Measurements from ENCODE around the gene CLN5.

Gene CLN5

GRCh38 chr13:76992548-76993001 lies 694 bp downstream of the CLN5 start:
- DNase-seq (ENCODE audit: low read depth): no peak
- peak overlapping the region; percentile 92 for H3K4me3 ChIP-seq (ENCODE audit: low read length)
- TF ChIP-seq CTCF (conservative IDR thresholded peaks at IDR 0.05; ENCODE audit: low read depth, low read length): no peak

- no peak for TF ChIP-seq CTCF (conservative IDR thresholded peaks at IDR 0.05; ENCODE audit: low read depth, low read length)
- no peak for DNase-seq (ENCODE audit: low read depth)
- peak overlapping the region; percentile 92 for H3K4me3 ChIP-seq (ENCODE audit: low read length)
These were observed 1.1 kb downstream of the CLN5 start for GRCh38 chr13:76993021-76993420.

GRCh38 chr13:76993473-76993872 lies 1.6 kb downstream of the CLN5 start:
- H3K4me3 ChIP-seq (ENCODE audit: low read length): no peak overlapping the region
- TF ChIP-seq CTCF (conservative IDR thresholded peaks at IDR 0.05; ENCODE audit: low read depth, low read length): no peak

GRCh38 chr13:76994281-76994680 lies 2.4 kb downstream of the CLN5 start:
- DNase-seq (ENCODE audit: low read depth): no peak
- no peak for TF ChIP-seq CTCF (conservative IDR thresholded peaks at IDR 0.05; ENCODE audit: low read depth, low read length)
- H3K4me3 ChIP-seq (ENCODE audit: low read length): no peak overlapping the region

More at GRCh38 chr13:76993473-76993872, 1.6 kb downstream of the CLN5 start:
- no peak for DNase-seq (ENCODE audit: low read depth)

- no peak for TF ChIP-seq CTCF (conservative IDR thresholded peaks at IDR 0.05; ENCODE audit: low read depth, low read length)
- H3K4me3 ChIP-seq (ENCODE audit: low read length): no peak overlapping the region
- DNase-seq (ENCODE audit: low read depth): no peak
These were observed 8.6 kb downstream of the CLN5 start for GRCh38 chr13:77000475-77000874.

GRCh38 chr13:77001540-77001939 lies 9.7 kb downstream of the CLN5 start:
- no peak for DNase-seq (ENCODE audit: low read depth)
- no peak overlapping the region for H3K4me3 ChIP-seq (ENCODE audit: low read length)
- TF ChIP-seq CTCF (conservative IDR thresholded peaks at IDR 0.05; ENCODE audit: low read depth, low read length): no peak

- TF ChIP-seq CTCF (conservative IDR thresholded peaks at IDR 0.05; ENCODE audit: low read depth, low read length): no peak
- DNase-seq (ENCODE audit: low read depth): no peak
- H3K4me3 ChIP-seq (ENCODE audit: low read length): no peak overlapping the region
These were observed 10.2 kb downstream of the CLN5 start for GRCh38 chr13:77001963-77002587.

Measured in retinal pigment epithelial cell (primary cell).